Measurements from ENCODE around the gene SMAD6.
"Not testable (repeated sequence)": the region's sequence is repeated elsewhere in the genome, so short reads cannot be mapped to it uniquely, and the experiment has no call there.

The SMAD6 gene

DNA sequence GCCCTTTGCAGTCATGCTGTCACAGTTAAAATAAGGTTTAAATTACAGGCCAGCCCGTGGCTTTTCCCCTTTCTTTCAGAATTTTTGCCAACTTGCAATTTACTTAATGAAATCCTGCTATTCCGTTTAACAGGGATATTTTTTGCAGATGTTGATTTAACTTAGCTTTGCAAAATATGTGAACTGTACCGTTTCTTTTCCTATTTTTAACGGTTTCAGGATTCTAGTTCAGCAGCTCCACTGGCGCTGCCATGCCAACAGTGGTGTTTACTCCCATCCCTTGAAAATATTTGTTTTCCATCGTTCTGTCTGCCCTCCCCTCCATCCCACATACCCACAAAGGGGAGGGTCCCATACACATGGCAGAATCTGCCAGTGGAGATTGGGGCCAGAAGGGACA lies 54.3 kb downstream of the SMAD6 start:
- DNase-seq (ENCODE audit: low read depth in 1 of 2, low spot score in 1 of 2) = no peak

DNA sequence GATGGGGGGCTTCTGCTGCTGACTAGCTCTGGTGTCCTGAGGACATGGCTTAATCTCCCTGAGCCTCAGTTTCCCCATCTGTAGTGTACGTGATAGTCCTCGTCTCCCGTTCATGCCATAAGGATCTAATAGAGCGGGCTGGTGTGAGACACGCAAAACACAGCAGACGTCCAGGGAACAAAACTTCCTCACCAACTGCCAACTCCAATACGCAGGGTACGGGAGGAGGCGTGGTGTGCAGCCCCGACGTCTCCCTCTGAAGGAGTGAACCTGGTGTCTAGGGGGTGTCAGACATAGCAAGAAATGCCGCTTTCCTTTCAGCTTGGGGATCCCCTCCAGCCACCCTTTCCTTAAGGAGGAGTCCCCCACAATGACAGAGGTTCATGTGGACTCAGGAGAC lies 55.0 kb downstream of the SMAD6 start:
- DNase-seq (ENCODE audit: low read depth in 1 of 2, low spot score in 1 of 2) = no peak

GRCh38 chr15:66757521-66757920 lies 55.5 kb downstream of the SMAD6 start:
- no peak for DNase-seq (ENCODE audit: low read depth in 1 of 2, low spot score in 1 of 2)

DNA sequence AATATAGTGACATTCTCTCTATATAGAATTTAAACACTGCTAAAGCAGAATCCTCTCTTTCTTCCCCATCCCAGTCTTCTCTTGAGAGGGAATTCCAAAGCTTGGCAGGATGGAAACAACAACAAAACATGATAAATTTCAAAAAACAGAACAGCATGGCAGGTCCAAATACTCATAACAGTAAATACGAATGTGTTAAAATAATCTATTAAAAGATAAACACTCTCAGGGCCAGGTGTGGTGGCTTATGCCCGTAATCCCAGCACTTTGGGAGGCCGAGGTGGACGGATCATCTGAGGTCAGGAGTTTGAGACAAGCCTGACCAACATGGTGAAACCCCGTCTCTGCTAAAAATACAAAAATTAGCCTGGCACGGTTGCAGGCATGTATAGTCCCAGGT lies 56.2 kb downstream of the SMAD6 start:
- DNase-seq (ENCODE audit: low read depth in 1 of 2, low spot score in 1 of 2) = not testable (repeated sequence)

GRCh38 chr15:66758844-66759243 lies 56.8 kb downstream of the SMAD6 start:
- no peak for DNase-seq (ENCODE audit: low read depth in 1 of 2, low spot score in 1 of 2)

DNA sequence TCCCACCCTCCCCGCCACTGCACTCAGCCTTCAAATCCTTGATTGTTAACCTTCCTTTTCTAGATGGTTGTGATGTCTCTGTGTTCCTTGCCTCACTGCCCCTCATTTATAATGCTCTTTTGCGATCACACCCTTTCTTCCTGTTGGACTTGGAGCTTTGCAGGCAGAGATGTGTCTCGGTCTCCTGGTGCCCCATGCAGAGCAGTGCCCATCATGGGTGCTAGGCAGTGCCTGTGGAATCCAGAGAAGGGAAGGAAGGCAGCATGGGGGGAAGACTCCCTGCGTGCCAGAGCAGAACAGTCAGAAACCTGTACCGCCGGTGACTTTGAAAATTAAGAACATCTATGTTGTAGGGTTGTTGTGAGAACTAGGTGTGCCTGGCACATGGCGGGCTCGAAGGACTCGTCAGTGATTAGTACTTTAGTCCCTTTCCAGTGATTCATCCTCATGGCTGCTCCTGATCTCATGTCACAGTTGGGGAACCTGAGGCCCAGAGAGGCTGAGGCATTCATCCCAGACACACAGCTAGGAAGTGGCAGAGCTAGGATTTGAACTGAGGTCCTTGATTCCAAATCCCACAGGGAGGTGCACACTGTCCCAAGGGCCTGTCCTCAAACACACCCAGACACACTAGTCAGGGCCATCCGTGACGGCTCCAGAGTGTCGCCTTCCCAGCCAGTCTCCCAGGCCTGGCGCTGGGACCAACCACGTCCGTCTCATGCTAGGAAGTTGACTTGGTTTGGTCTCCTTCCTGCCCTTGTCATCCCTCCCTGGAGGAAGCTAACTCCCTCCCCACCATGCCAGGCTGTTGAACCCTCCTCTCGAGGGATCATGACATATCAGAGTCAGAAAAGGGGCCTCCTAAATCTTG lies 58.3 kb downstream of the SMAD6 start:
- no peak for DNase-seq (ENCODE audit: low read depth in 1 of 2, low spot score in 1 of 2)

DNA sequence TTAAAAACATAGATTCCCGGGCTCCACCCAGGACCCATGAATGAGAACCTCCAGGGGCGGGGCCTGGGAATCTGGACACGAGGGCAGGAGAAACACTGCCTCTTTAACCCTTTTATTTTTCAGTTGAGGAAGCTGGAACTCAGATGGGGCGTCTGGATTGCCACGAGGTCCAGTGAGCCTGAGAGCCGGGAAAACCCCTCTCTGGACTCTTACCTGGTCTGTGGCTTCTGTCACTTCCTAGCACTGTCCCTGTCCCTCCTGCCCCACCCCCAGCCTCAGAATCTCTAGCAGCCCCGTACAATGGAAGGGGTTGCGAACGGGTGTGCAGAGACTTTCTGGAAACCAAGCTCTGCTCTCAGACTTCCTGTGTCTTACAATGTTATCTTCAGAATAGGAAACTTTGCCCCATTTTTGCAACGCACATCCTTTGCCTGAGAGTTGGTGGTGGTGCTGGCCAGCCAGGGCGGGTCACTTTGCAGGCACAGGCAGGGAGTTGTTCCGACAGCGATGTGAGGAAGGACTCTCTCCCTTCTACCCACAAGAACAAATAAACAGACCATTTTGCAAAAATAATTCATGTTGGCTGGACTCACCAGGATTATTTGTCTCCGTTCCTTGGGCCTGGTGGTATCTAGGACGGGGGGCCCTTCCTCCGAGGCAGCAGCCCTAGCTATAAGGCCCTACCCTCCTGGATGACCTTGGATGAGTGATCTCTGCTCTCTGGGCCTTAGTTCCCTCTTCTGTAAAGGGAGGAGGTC lies 59.1 kb downstream of the SMAD6 start:
- DNase-seq (ENCODE audit: low read depth in 1 of 2, low spot score in 1 of 2) = no peak

DNA sequence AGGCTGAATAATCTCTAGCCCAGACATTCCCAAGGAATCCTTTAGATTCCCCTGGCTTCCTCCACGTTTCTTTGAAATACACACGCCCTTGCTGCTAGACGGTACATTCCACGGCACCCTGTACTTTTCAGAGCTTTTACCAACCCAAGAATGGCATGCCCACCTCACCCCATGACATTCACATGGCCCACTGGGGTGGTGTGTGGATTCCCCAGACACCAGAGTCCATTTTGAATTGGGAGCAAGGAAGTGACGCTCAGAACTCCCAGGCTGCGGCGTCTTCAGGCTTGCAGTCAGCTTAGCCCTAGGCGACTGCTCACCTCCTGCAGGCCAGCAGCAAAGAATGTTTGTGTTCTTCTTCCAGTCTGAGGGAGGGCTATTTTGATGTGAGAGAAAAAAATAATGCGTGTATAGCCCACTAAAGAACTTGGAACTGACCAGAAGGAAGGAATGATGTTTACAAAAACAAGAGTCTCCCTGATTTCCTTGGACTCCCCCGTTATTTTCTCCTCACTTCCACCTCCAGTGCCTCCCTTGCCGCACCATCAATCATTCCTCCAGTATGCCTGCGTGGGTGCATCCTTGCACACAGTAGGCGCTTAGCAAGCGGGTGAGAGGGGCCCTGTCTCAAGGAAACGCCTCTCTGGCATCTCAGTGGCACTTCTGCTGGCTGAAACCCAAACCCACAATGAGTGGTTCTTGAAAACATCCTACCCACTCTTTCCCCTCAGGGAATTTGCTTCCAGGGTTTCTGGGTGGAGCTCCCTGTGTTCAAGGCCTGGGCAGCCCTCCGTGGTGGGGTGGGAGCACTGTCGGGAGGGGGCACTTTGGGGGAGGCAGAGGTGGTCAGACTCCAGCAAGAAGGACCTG lies 59.9 kb downstream of the SMAD6 start:
- no peak for DNase-seq (ENCODE audit: low read depth in 1 of 2, low spot score in 1 of 2)

DNA sequence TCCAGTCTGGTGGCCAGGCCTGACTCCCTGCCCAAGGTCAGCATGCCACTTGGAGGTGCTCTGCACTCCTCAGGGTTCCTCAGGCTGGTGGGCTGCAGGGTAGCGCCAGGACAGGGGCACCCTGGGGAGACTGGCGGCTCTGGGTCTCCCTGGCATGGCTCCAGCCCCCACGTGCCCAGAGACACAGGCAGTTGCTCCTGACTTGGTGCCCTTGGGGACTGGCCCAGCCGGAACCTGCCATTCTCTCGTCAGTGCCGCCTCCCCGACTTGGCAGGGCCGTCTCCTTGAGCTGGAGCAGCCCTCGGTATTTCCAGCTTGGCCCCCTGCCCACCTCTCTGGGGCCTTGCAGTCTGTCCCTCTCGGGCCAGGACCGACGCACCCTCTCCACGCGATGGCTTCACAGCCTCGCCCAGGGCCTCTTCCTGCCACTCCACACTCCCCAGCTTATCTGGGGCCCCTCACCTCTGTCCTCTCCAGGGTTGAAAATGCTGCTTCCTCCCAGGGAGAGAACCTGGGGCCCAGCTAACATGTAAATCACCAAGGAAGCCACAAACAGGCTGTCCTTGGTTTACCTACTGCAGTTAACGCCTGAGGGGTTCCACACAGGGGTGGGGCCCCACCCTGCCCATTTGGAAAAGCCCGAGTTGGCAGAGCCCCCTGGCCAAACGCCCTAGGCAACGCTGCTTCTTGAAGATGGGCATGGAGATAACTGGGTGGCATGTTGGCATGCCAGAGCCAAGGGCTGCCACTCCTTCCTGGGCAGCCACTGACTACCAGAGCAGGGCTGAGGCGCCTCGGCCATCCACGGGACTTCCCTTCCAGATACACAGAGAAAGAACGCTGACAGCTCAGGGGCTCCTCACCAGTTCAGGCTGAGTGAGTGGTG lies 61.4 kb downstream of the SMAD6 start:
- no peak for DNase-seq (ENCODE audit: low read depth in 1 of 2, low spot score in 1 of 2)

DNA sequence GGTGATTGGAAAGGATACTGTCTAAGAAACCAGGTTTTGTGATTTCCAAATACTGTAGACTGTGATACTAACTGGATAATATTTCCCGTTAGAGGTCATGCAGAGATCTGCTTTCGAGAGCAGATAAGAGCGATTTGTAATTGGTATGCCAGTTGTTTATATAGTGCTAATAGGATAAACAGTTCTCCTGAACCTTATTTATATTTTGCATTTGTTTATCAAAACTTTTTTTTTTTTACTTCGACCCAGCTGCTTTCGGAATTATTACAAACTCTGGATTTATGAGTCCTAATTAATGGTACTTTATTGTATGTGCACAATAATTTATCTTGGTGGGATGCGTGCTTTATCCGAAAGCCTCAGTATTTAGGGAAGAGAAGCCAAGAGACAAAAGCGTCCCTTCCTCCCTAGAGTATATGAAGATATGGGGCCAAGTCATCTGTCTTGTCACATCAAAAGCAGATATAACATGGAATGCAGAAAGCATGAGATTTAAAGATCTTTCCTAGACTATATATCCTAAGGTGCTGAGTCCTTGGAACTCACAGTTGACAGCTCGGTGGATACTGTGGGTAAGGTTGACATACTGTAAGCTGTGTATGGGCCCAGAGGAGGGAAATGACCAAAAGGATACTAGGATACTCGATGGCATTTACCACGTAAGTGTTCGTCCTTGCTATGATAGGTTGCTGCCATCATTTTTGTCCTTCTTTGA lies 62.2 kb downstream of the SMAD6 start:
- no peak for DNase-seq (ENCODE audit: low read depth in 1 of 2, low spot score in 1 of 2)

DNA sequence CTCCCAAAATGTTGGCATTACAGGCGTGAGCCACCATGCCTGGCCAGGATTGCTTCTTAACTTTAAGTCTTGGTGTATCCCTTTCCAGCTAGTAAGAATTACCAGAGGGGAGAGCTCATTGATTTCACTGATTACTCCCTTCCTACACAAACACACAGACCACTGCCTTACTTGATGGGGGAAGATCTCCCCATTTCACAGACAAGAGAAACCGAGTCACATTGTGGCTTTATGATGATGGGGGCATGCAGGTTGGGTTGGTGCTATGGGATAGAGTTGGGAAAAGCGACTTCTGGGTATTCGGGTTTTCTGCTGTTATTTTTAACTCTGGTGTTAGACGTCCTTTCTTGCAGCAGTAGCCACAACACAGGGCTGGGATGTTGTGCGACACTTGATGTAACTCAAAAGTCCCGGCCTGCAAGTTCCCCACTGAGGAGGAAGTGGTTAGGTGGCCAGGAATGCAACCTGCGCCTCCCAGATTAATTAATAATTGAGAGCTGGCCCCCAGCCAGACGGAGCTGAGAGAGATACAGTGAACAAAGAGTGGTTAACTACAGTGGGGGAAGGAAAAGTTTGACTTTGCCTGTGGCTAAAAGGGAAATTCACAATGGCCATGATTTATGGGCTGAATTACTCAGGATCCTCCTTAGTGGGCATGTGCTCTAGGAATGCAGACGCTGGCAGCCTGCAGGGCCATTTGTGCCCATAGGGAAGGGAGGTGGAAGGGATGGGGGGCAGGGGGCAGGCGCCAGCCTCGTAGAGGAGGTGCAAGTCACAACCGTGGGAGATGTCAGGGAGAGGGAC lies 63.6 kb downstream of the SMAD6 start:
- no peak for DNase-seq (ENCODE audit: low read depth in 1 of 2, low spot score in 1 of 2)

- DNase-seq (ENCODE audit: low read depth in 1 of 2, low spot score in 1 of 2) = no peak
Measured at GRCh38 chr15:66766282-66767230, 64.5 kb downstream of the SMAD6 start.

- DNase-seq (ENCODE audit: low read depth in 1 of 2, low spot score in 1 of 2) = no peak
Measured at GRCh38 chr15:66767240-66767659, 65.2 kb downstream of the SMAD6 start.

DNA sequence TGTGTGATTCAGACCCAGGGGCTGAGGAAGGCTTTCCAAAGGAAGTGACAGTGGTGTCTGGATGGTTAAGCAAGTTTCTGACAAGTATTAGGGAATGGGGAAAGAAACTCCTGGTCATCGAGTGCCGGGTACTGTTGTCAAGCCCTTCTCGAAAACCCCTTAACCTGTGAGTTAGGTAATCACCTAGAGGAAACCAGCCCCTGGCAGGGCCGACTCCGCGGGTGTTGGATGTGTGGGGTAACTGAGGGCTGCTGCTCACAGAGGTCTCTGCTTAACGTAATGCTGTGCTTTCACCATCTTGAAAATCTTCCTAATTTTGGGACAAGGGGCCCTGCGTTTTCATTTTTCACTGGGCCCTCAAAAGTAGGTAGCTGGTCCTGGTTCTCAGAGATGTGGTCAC lies 67.0 kb downstream of the SMAD6 start:
- DNase-seq (ENCODE audit: low read depth in 1 of 2, low spot score in 1 of 2) = no peak

- DNase-seq (ENCODE audit: low read depth in 1 of 2, low spot score in 1 of 2) = no peak
Measured at GRCh38 chr15:66770518-66771350, 68.7 kb downstream of the SMAD6 start.

- DNase-seq (ENCODE audit: low read depth in 1 of 2, low spot score in 1 of 2) = no peak
Measured at GRCh38 chr15:66771351-66771650, 69.3 kb downstream of the SMAD6 start.

DNA sequence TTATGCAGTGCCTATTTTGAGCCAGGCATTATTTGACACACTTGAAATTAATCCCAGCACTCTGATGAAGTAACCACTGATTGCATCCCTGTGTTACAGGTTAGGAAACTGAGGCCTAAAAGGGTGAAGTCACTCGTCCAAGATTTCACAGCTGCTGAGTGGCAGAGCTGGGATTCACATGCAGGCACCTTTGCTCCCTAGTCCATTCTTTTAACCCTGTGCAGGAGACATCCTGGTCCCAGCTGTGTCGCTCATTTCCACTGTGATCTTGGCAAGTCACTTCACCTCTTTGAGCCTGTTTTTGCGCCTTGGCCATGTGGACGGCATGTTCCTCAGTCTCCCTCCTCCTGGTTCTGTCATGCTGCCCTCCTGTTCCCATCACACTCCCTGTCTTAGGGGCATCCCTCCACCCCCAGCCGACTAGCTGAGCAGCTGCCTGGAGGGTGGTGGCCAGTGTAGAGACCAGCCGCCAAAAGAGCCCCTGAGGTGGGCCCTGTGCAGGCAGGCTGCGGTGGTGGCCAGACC lies 70.6 kb downstream of the SMAD6 start:
- DNase-seq (ENCODE audit: low read depth in 1 of 2, low spot score in 1 of 2) = no peak

All from activated CD4-positive, alpha-beta T cell treated with anti-CD3 and anti-CD28 coated beads, Interleukin-2, amount 50 U/mL, for 24 hours (primary cell).